Right lung (tissue), 5 donors: ENCODE measurements around the gene COX11. TPM values are rescaled to one million over a fixed set of nuclear protein-coding genes. Genes with fewer than 3 reads are reported as not detected.

Experiments used
- polyA plus RNA-seq, 5 donors: library from polyadenylated mRNA; unstranded; fragments of 120-200 nt; gene quantifications; one replicate each; pipeline versions ENCODE4 v1.2.1 to v1.2.3, GENCODE V29; 2013; ENCODE audit warnings: inconsistent platforms in 1 of 5, low replicate concordance in 1 of 5; ENCODE audit not compliant: insufficient read length in 5 of 5, insufficient read depth in 1 of 5

The COX11 gene
- polyA plus RNA-seq, 5 donors: 71.5 to 107 (median 78.3) TPM

Other genes starting within 250 kb of the COX11 start
- gene TOM1L1, start 67.8 kb downstream of the COX11 start, polyA plus RNA-seq: 10 to 100 TPM; 39.6 to 63.9 (median 52.7) TPM
- gene STXBP4, start 111 bp upstream of the COX11 start, polyA plus RNA-seq: 10 to 100 TPM in 4 of 5 donors, 1 to 10 TPM in 1; 7.9 to 16.3 (median 12.9) TPM